HK-2 (cell line): Measurements from ENCODE around the gene NPTN.
A peak's percentile ranks its signal among the peaks of the same experiment; 100 is the strongest.
"Not testable (repeated sequence)": the region's sequence is repeated elsewhere in the genome, so short reads cannot be mapped to it uniquely, and the experiment has no call there.

Source experiments
- DNase-seq: peaks from one replicate; pipeline ENCODE4 v3.0.0-alpha.2; 2018; ENCODE audit not compliant: unreplicated experiment

The NPTN gene

GRCh38 chr15:73633111-73633990 is at the start of gene NPTN:
Gene NPTN, minus strand, starts transcription at chr15:73633389. Its CDS starts 174 bp downstream, at chr15:73633215.
- peak; percentile 94 for DNase-seq

- DNase-seq = no peak
These were observed 49.5 kb upstream of the NPTN start for GRCh38 chr15:73682600-73683090.

- no peak for DNase-seq
These were observed 48.8 kb upstream of the NPTN start for GRCh38 chr15:73681856-73682599.

DNA sequence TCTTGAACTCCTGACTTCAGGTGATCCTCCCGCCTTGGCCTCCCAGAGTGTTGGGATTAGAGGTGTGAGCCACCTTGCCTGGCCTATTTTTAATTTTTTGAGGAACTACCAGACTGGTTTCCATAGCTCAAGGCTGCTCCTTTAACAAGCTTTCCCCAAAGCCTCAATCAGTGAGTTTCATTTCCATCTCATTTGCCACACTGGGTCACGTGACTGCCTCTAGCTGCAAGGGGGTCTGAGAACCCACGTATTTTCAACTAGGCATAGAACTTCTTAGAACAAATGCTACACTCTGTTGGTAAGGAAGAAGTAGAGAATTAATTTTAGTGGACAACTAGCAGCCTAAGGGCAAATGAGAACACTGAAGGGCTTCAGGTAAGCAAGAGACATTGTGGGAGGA is 47.9 kb upstream of the NPTN start:
- DNase-seq = no peak

GRCh38 chr15:73680549-73680948 is 47.4 kb upstream of the NPTN start:
- no peak for DNase-seq

GRCh38 chr15:73679964-73680363 is 46.8 kb upstream of the NPTN start:
- no peak for DNase-seq

GRCh38 chr15:73679180-73679579 is 46.0 kb upstream of the NPTN start:
- no peak for DNase-seq

DNA sequence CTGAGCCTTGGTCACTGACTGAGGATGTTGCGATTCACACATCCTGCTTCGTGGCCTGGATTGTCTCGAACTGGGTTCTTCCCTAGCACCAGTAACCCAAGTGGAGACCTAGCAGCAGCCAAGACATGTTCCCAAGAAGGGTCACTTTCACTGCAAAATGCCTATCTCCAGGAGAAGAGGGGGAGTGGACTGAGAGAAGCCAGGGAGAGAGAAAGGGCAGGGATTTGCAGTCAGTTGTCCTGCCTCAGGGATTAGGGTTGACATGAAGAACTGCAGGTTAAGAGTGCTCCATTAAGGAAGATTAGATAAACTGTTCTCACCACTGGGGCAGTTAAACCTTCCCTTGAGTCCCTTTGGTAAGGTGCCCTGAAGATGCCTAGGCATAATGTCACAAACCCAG is 45.3 kb upstream of the NPTN start:
- no peak for DNase-seq

DNA sequence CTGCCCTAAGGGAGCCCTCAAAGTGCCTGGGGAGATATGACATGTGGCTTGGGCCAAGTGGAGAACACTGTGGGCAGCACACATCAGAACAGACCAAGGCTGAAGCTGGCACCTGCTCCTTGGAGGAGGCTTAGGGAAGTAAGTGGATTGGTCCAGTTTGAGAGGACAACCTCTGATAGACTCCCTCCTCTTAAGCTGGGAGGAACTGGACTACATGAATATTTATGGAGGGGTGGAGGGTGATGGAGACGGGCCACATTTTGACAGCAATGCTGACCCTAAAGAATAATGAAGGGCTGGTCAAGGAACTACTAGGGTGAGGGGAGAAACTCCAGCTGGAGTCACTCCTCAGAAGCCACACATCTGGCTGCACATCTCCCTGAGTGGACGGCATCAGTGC is 44.5 kb upstream of the NPTN start:
- DNase-seq = no peak

DNA sequence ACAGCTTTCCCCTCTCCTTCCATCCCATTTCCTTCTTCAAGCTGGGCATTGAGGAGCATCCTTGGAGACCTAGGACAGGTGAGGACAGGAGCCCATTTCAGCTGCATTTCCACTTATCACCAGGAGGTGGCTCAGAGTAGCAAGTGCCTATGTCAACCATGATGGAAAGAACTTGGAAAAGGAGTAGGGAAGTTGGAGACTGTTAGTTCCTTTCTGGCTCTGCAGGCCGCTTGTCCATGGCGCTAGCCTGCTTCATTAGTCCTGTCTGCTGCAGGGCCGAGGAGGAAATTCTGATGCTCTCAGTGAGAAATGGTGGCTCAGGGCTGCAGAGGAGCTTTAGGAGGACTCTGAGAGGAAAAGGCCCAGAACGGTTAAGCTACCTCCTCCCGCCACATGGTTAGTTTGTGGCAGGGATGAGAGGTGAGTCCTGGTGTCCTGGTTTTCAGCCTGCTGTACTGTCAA is 44.0 kb upstream of the NPTN start:
- peak; percentile 42 for DNase-seq

GRCh38 chr15:73674587-73674986 is 41.4 kb upstream of the NPTN start:
- no peak for DNase-seq

GRCh38 chr15:73660455-73660854 is 27.3 kb upstream of the NPTN start:
- DNase-seq = no peak

- DNase-seq = no peak
These were observed 25.5 kb upstream of the NPTN start for GRCh38 chr15:73658645-73659044.

GRCh38 chr15:73655724-73656123 is 22.5 kb upstream of the NPTN start:
- DNase-seq = no peak

DNA sequence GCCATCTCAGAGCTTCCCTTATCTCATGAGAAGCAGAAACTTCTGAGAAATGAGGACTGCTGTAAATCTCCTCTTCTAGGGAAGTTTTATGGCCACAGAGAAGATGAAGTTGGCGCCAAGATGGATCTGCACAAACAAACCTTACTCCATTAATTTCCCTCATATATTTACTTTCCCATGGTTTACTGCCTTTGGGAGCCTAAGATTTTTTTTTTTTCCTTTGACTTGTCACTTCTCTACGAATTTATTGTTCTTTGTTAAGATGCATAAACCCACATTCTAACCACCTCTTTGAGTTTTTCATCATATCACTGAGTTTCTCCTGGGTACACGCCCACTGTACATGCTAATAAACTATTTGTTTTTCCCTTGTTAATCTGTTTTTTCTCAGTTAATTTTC is 21.5 kb upstream of the NPTN start:
- no peak for DNase-seq

- DNase-seq = no peak
These were observed 17.4 kb upstream of the NPTN start for GRCh38 chr15:73650416-73651126.

DNA sequence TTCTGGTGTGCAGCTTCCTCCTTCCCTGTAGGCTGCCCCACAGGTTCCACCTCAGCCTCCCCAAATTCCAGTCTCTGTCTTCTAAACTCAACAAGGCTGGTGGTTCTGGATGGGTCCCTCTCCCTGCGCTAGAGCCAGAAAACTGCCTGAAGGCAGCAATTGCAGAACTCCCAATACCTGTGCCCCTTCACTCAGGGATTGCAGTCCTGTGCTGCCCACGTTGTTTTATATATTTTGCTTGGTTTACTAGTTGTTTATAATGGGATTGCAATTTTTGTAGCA is 14.8 kb upstream of the NPTN start:
- no peak for DNase-seq

DNA sequence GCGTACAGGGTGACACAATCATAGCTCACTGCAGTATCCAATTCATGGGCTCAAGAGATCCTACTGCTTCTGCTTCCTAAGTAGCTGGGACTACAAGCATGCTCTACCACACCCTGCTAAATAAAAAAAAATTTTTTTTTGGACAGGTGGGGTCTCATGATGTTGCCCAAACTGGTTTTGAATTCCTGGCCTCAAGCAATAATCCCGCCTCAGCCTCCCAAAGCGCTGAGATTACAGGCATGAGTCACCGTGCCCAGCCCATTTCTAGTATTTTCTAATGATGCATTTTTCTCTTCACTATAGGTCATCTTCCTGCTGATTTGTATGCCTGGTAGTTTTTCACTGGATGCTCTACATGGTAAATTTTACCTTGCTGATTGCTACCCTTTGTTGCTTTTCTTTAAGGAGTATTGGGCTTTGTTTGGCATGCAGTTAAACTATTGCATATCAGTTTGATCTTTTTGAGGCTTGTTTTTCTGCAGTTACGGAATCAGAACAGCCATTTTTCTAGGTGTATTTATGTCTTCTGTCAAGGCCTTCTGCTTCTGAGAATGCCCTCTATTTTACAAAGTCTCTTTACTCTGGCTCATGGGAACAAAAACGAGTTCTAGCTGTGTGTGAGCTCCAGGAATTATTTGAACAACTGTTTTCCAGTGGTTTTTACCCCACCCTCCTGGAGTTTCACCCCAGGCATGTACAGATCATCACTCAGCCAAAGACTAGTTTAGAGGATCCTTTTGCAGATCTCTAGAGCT is 14.2 kb upstream of the NPTN start:
- DNase-seq = no peak

DNA sequence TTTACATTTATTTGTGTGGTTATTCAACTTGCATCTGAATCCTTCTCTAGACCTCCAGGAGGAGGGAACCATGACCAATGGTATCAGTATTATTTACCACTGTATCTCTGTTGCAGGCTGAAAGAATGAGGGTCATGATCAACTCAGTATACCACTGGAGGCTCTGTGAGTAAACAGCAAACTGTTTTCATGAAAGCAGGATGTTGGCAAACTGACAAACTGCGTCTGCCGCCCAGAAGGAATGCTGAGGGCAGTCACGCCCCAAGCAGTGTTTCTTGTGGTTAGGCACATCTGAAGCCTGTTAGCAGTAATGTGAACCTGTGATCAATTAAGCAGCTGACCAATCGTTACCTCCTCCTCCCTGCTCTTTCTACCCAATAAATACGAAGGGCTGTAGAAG is 6.3 kb upstream of the NPTN start:
- not testable (repeated sequence) for DNase-seq

GRCh38 chr15:73637527-73637926 is 4.3 kb upstream of the NPTN start:
- DNase-seq = peak; percentile 4

GRCh38 chr15:73633991-73634495 is 854 bp upstream of the NPTN start:
- DNase-seq = peak; percentile 36
